Thymus (tissue), 11 donors: Measurements from ENCODE around the gene DDC. TPM values are rescaled to one million over a fixed set of nuclear protein-coding genes. Genes with fewer than 3 reads are reported as not detected.

ENCODE experiments used
- DNase-seq, 9 donors: peaks; one replicate each; pipeline ENCODE4 v3.0.0-alpha.2; 2013; ENCODE audit warnings: low spot score in 9 of 9, low read depth in 6 of 9, missing footprints in 1 of 9
- H3K27ac ChIP-seq, 2 donors: one replicate each; pipeline ENCODE4 v1.5.1; 2013; ENCODE audit warnings: control low read depth in 1 of 2, low read depth in 1 of 2, low read length in 1 of 2, mild to moderate bottlenecking in 1 of 2, moderate library complexity in 1 of 2
- H3K27me3 ChIP-seq, 2 donors: one replicate each; pipeline ENCODE4 v1.5.1; 2013; ENCODE audit warnings: low read length in 1 of 2; ENCODE audit not compliant: control insufficient read depth in 2 of 2, insufficient read depth in 1 of 2
- H3K36me3 ChIP-seq, 2 donors: one replicate each; pipeline ENCODE4 v1.5.1; 2013; ENCODE audit warnings: low read length in 1 of 2, mild to moderate bottlenecking in 1 of 2, moderate library complexity in 1 of 2; ENCODE audit not compliant: control insufficient read depth in 2 of 2, insufficient read depth in 2 of 2
- H3K4me1 ChIP-seq, 2 donors: one replicate each; pipeline ENCODE4 v1.5.1; 2013; ENCODE audit warnings: low read length in 2 of 2; ENCODE audit not compliant: control insufficient read depth in 2 of 2, insufficient read depth in 2 of 2
- H3K4me3 ChIP-seq, 2 donors: one replicate each; pipeline ENCODE4 v1.5.1; 2013; ENCODE audit warnings: low read length in 2 of 2, control low read depth in 1 of 2, mild to moderate bottlenecking in 1 of 2
- H3K9me3 ChIP-seq, 2 donors: one replicate each; pipeline ENCODE4 v1.5.1; 2013; ENCODE audit warnings: low read length in 1 of 2, mild to moderate bottlenecking in 1 of 2; ENCODE audit not compliant: control insufficient read depth in 2 of 2, insufficient read depth in 1 of 2
- WGBS: extraction: QIAGEN DNeasy Blood & Tissue Kit; methylation state at CpG from one replicate; pipeline ENCODE4 v1.1.7; 2013; 5-methylcytosine and 5-hydroxymethylcytosine counted together
- polyA plus RNA-seq: library from polyadenylated mRNA; stranded (reverse); fragments of 200-250 nt; gene quantifications from one replicate; pipeline ENCODE4 v1.2.3, GENCODE V29; 2013
- total RNA-seq: library from RNA; stranded (reverse); fragments of 120-200 nt; gene quantifications from one replicate; pipeline ENCODE4 v1.2.4, GENCODE V29; 2013
- donor health status: healthy.

Gene DDC
- total and polyA plus RNA-seq, 2 donors, result 0.23 to 0.33 TPM

GRCh38 chr7:50502947-50503346 lies 62.3 kb downstream of the DDC start:
- H3K27me3 ChIP-seq, result no peaks in the 10 kb centered on the region
- DNase-seq, result no peak
- WGBS, result 93% methylated on average over 5 of the region's 5 CpGs
- H3K27ac ChIP-seq, result no peak overlapping the region
- peaks cover 0 to 8% of the 10 kb centered on the region in 2 donors for H3K9me3 ChIP-seq
- no peaks in the 10 kb centered on the region for H3K36me3 ChIP-seq
- H3K4me1 ChIP-seq, result peaks cover 0 to 14% of the 10 kb centered on the region in 2 donors
- no peak overlapping the region for H3K4me3 ChIP-seq

- H3K4me1 ChIP-seq, result peaks cover 0 to 11% of the 10 kb centered on the region in 2 donors
- 74% methylated on average over 8 of the region's 8 CpGs for WGBS
- peak in 1 of 9 donors; percentile 9 for DNase-seq
- H3K4me3 ChIP-seq, result no peak overlapping the region
- no peak overlapping the region for H3K27ac ChIP-seq
- H3K27me3 ChIP-seq, result no peaks in the 10 kb centered on the region
- peaks cover 0 to 8% of the 10 kb centered on the region in 2 donors for H3K9me3 ChIP-seq
- H3K36me3 ChIP-seq, result no peaks in the 10 kb centered on the region
These were observed 63.1 kb downstream of the DDC start for GRCh38 chr7:50502001-50502684.

- 96% methylated on average over 6 of the region's 6 CpGs for WGBS
- DNase-seq, result no peak
These were observed 66.1 kb downstream of the DDC start for GRCh38 chr7:50499092-50499491.

GRCh38 chr7:50497968-50498367 lies 67.2 kb downstream of the DDC start:
- no peaks in the 10 kb centered on the region for H3K27me3 ChIP-seq
- H3K27ac ChIP-seq, result no peak overlapping the region
- DNase-seq, result no peak
- peaks cover 0 to 8% of the 10 kb centered on the region in 2 donors for H3K9me3 ChIP-seq
- 96% methylated on average over 5 of the region's 5 CpGs for WGBS
- H3K4me3 ChIP-seq, result no peak overlapping the region
- H3K36me3 ChIP-seq, result no peaks in the 10 kb centered on the region
- H3K4me1 ChIP-seq, result no peaks in the 10 kb centered on the region

More at GRCh38 chr7:50499092-50499491, 66.1 kb downstream of the DDC start:
- no peaks in the 10 kb centered on the region for H3K4me1 ChIP-seq
- H3K4me3 ChIP-seq, result no peak overlapping the region
- H3K9me3 ChIP-seq, result peaks cover 0 to 8% of the 10 kb centered on the region in 2 donors
- no peaks in the 10 kb centered on the region for H3K27me3 ChIP-seq
- no peak overlapping the region for H3K27ac ChIP-seq
- no peaks in the 10 kb centered on the region for H3K36me3 ChIP-seq

GRCh38 chr7:50497068-50497642 lies 68.0 kb downstream of the DDC start:
- no peak overlapping the region for H3K4me3 ChIP-seq
- 60% methylated on average over 8 of the region's 8 CpGs for WGBS
- H3K4me1 ChIP-seq, result no peaks in the 10 kb centered on the region
- no peak for DNase-seq
- H3K27me3 ChIP-seq, result no peaks in the 10 kb centered on the region
- no peak overlapping the region for H3K27ac ChIP-seq
- peaks cover 0 to 8% of the 10 kb centered on the region in 2 donors for H3K9me3 ChIP-seq
- no peaks in the 10 kb centered on the region for H3K36me3 ChIP-seq

- H3K27ac ChIP-seq, result no peak overlapping the region
- no peaks in the 10 kb centered on the region for H3K4me1 ChIP-seq
- no peaks in the 10 kb centered on the region for H3K27me3 ChIP-seq
- H3K4me3 ChIP-seq, result no peak overlapping the region
- H3K9me3 ChIP-seq, result peaks cover 0 to 8% of the 10 kb centered on the region in 2 donors
- H3K36me3 ChIP-seq, result no peaks in the 10 kb centered on the region
- DNase-seq, result no peak
- 74% methylated on average over 6 of the region's 6 CpGs for WGBS
These were observed 68.6 kb downstream of the DDC start for GRCh38 chr7:50496569-50496968.

- no peak overlapping the region for H3K4me3 ChIP-seq
- WGBS, result 89% methylated on average over 3 of the region's 3 CpGs
- no peaks in the 10 kb centered on the region for H3K4me1 ChIP-seq
- no peaks in the 10 kb centered on the region for H3K36me3 ChIP-seq
- peaks cover 0 to 3% of the 10 kb centered on the region in 2 donors for H3K9me3 ChIP-seq
- no peak for DNase-seq
- no peak overlapping the region for H3K27ac ChIP-seq
- H3K27me3 ChIP-seq, result no peaks in the 10 kb centered on the region
These were observed 69.5 kb downstream of the DDC start for GRCh38 chr7:50495746-50496145.

- no peaks in the 10 kb centered on the region for H3K27me3 ChIP-seq
- WGBS, result 99% methylated on average over 30 of the region's 30 CpGs
- no peaks in the 10 kb centered on the region for H3K4me1 ChIP-seq
- H3K9me3 ChIP-seq, result no peaks in the 10 kb centered on the region
- DNase-seq, result no peak
- H3K36me3 ChIP-seq, result no peaks in the 10 kb centered on the region
- no peak overlapping the region for H3K27ac ChIP-seq
- no peak overlapping the region for H3K4me3 ChIP-seq
These were observed 72.3 kb downstream of the DDC start for GRCh38 chr7:50492770-50493519.

- no peak overlapping the region for H3K27ac ChIP-seq
- DNase-seq, result no peak
- no peaks in the 10 kb centered on the region for H3K9me3 ChIP-seq
- no peaks in the 10 kb centered on the region for H3K4me1 ChIP-seq
- 98% methylated on average over 1 of the region's 1 CpG for WGBS
- H3K27me3 ChIP-seq, result no peaks in the 10 kb centered on the region
- H3K4me3 ChIP-seq, result no peak overlapping the region
- H3K36me3 ChIP-seq, result no peaks in the 10 kb centered on the region
These were observed 73.3 kb downstream of the DDC start for GRCh38 chr7:50491943-50492342.
